RPMI7951 (cell line): ENCODE results near the gene ZNF839. TPM values are rescaled to one million over a fixed set of nuclear protein-coding genes. Genes with fewer than 3 reads are reported as not detected.
"Not testable (repeated sequence)": the region's sequence is repeated elsewhere in the genome, so short reads cannot be mapped to it uniquely, and the experiment has no call there.

Experiments used
- DNase-seq: peaks from one replicate; pipeline ENCODE4 v3.0.0-alpha.2; 2012; ENCODE audit warnings: low read depth
- total RNA-seq: library from RNA; depleted of rRNA; stranded (reverse); fragments of >200 nt; shearing (Covaris generic); gene quantifications from 2 replicates; pipeline ENCODE4 v1.2.3, GENCODE V29; 2014; rRNA removed

The ZNF839 gene
- 2.3 and 4.0 TPM in 2 replicates for total RNA-seq

- DNase-seq, result peak; percentile 82
Observed at GRCh38 chr14:102319351-102320032, at the start of gene ZNF839. Gene ZNF839 (plus strand): TSS chr14:102319746. CDS start chr14:102319766, 20 bp downstream.

- no peak for DNase-seq
Observed at GRCh38 chr14:102272392-102272791, 47.2 kb upstream of the ZNF839 start.

- DNase-seq, result no peak
Observed at GRCh38 chr14:102275866-102276265, 43.7 kb upstream of the ZNF839 start.

- no peak for DNase-seq
Observed at GRCh38 chr14:102277874-102278630, 41.5 kb upstream of the ZNF839 start.

- no peak for DNase-seq
Observed at GRCh38 chr14:102278631-102278935, 41.0 kb upstream of the ZNF839 start.

- DNase-seq, result peak; percentile 5
Observed at GRCh38 chr14:102279282-102279681, 40.3 kb upstream of the ZNF839 start.

- peak; percentile 94 for DNase-seq
Observed at GRCh38 chr14:102279688-102280348, 39.7 kb upstream of the ZNF839 start.

- DNase-seq, result peak; percentile 95
Observed at GRCh38 chr14:102280376-102280962, 39.1 kb upstream of the ZNF839 start.

- DNase-seq, result no peak
Observed at GRCh38 chr14:102282751-102283465, 36.6 kb upstream of the ZNF839 start.

GRCh38 chr14:102283631-102284129 is 35.9 kb upstream of the ZNF839 start:
- DNase-seq, result no peak

- no peak for DNase-seq
Observed at GRCh38 chr14:102285106-102285505, 34.4 kb upstream of the ZNF839 start.

- DNase-seq, result no peak
Observed at GRCh38 chr14:102288139-102288538, 31.4 kb upstream of the ZNF839 start.

GRCh38 chr14:102292441-102292840 is 27.1 kb upstream of the ZNF839 start:
- no peak for DNase-seq

GRCh38 chr14:102293781-102294180 is 25.8 kb upstream of the ZNF839 start:
- DNase-seq, result no peak

GRCh38 chr14:102295270-102295669 is 24.3 kb upstream of the ZNF839 start:
- DNase-seq, result no peak

GRCh38 chr14:102297436-102298170 is 21.9 kb upstream of the ZNF839 start:
- no peak for DNase-seq

- DNase-seq, result not testable (repeated sequence)
Observed at GRCh38 chr14:102298303-102299070, 21.1 kb upstream of the ZNF839 start.

GRCh38 chr14:102303664-102304063 is 15.9 kb upstream of the ZNF839 start:
- DNase-seq, result no peak

- DNase-seq, result peak; percentile 92
Observed at GRCh38 chr14:102304611-102305506, 14.7 kb upstream of the ZNF839 start, which contains the start of gene MOK. Gene MOK (minus strand): TSS chr14:102305164. CDS start chr14:102304968, 196 bp downstream.
